Activated naive CD8-positive, alpha-beta T cell (primary cell): ENCODE data around the gene DPRX.
"Not testable (repeated sequence)": the region's sequence is repeated elsewhere in the genome, so short reads cannot be mapped to it uniquely, and the experiment has no call there.

ENCODE experiments used
- H3K27ac Mint-ChIP-seq: one replicate; pipeline ENCODE4 v1.8.0; 2021; ENCODE audit warnings: mixed read lengths
- H3K27me3 Mint-ChIP-seq: one replicate; pipeline ENCODE4 v1.8.0; 2021; ENCODE audit warnings: mixed read lengths
- H3K36me3 Mint-ChIP-seq: one replicate; pipeline ENCODE4 v1.8.0; 2021; ENCODE audit warnings: mixed read lengths
- H3K4me1 Mint-ChIP-seq: one replicate; pipeline ENCODE4 v1.8.0; 2021; ENCODE audit warnings: low read depth, mixed read lengths
- H3K4me3 Mint-ChIP-seq: one replicate; pipeline ENCODE4 v1.8.0; 2021; ENCODE audit warnings: mild to moderate bottlenecking, mixed read lengths
- H3K9me3 Mint-ChIP-seq: one replicate; pipeline ENCODE4 v1.8.0; 2021; ENCODE audit warnings: low read depth, mixed read lengths

DPRX gene

DNA sequence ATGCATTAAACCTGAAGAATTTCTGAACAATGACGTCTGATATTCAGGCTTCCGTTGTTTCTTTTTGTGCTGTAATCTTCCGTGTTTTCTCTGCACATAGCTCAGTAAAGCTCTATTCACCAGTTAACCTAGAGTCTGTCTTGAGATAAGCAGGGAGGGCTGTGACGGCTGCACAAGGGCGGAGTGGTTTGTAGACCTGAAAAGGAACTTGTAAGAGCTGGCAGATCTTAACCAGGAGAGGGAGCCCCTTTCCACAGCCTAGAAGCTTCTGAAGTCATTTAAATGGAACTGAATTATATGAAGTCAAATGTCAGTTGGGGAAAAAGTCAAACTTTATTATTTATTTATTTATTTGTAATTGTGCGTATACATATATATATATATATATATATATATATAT lies 27.5 kb downstream of the DPRX start:
- no peak overlapping the region for H3K4me3 Mint-ChIP-seq
- H3K27me3 Mint-ChIP-seq: peaks cover 1% of the 10 kb centered on the region
- no peak overlapping the region for H3K27ac Mint-ChIP-seq
- no peaks in the 10 kb centered on the region for H3K4me1 Mint-ChIP-seq
- H3K36me3 Mint-ChIP-seq: peaks cover 2% of the 10 kb centered on the region
- peaks cover 11% of the 10 kb centered on the region for H3K9me3 Mint-ChIP-seq

GRCh38 chr19:53660584-53660983 lies 28.8 kb downstream of the DPRX start:
- H3K27me3 Mint-ChIP-seq: peaks cover 1% of the 10 kb centered on the region
- no peak overlapping the region for H3K4me3 Mint-ChIP-seq
- H3K9me3 Mint-ChIP-seq: peaks cover 6% of the 10 kb centered on the region
- no peak overlapping the region for H3K27ac Mint-ChIP-seq
- H3K36me3 Mint-ChIP-seq: no peaks in the 10 kb centered on the region
- no peaks in the 10 kb centered on the region for H3K4me1 Mint-ChIP-seq

DNA sequence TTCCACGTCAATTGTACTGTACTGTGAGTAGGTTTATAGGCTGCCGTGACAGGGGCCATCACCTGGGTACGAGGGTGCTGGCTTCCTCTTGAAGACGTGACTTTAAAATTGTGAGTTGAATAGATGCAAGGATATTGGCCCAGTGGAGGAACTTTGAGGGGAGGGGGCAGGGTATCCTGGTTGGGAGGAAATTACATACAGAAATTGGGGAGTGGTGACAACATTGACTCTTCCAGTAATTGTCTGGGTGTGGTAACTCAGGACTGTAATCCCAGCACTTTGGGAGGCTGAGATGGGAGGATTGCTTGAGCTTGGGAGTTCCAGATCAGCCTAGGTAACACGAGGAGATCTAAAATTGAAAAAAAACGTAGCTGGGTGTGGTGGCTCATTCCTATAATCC lies 30.4 kb downstream of the DPRX start:
- peaks cover 1% of the 10 kb centered on the region for H3K27me3 Mint-ChIP-seq
- no peaks in the 10 kb centered on the region for H3K4me1 Mint-ChIP-seq
- H3K27ac Mint-ChIP-seq: no peak overlapping the region

DNA sequence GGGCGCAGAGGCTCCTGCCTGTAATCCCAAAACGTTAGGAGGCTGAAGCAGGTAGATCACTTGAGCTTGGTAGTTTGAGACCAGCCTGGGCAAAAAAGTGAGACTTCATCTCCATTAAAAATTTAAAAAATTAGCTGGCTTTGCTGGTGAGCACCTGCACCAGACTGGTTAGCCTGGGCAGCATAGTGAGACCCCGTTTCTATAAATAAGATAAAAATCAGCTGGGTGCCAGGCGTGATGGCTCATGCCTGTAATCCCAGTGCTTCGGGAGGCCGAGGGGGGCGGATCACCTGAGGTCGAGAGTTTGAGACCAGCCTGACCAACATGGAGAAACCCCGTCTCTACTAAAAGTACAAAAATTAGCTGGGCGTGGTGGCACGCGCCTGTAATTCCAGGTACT lies 32.4 kb downstream of the DPRX start:
- Mint-ChIP-seq H3K27ac (no peak overlapping the region), H3K4me1 (no peaks in the 10 kb centered on the region), H3K4me3 (no peak overlapping the region), H3K36me3 (no peaks in the 10 kb centered on the region), H3K27me3 (peaks cover 1% of the 10 kb centered on the region), H3K9me3 (peaks cover 6% of the 10 kb centered on the region)

More for the DNA sequence above, 30.4 kb downstream of the DPRX start:
- peaks cover 6% of the 10 kb centered on the region for H3K9me3 Mint-ChIP-seq
- no peak overlapping the region for H3K4me3 Mint-ChIP-seq
- H3K36me3 Mint-ChIP-seq: no peaks in the 10 kb centered on the region

DNA sequence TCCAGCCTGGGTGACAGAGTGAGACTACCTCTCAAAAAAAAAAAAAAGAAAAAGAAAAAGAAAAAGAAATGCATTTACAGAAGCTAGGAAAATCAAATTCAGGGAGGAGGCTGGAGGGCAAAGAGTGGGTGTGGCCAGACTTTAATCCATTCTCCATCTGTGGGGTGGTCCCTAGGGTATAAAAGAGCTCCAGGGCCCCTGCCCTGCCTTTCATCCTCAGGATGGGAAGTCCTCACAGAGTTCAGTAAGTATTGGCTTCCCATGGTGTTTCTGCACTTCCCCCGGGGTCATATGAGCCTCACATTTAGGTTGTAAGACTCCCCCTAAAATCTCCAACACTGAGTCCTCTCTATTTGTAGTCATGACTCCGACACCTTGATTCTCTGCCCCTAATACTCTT lies 33.0 kb downstream of the DPRX start:
- Mint-ChIP-seq H3K4me1 (no peaks in the 10 kb centered on the region), H3K4me3 (no peak overlapping the region), H3K9me3 (peaks cover 6% of the 10 kb centered on the region), H3K27me3 (peaks cover 1% of the 10 kb centered on the region), H3K27ac (no peak overlapping the region), H3K36me3 (no peaks in the 10 kb centered on the region)

DNA sequence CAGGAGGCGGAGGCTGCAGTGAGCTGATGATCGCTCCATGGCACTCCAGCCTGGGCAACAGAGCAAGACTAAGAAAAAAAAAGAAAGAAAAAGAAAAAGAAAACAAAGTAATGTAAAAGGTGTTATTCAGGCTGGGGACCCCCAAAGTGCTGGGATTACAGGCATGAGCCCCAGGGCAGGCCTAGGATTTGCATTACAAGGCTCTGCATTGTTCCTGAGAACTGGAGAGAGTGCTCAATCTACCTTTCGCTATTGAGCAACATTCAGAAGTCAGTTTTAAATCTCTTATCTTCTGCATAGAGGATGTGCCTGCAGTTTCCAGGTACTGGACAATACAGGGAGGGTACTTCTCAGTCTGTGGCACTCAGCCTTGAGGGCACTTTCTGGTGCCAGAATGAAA lies 34.5 kb downstream of the DPRX start:
- H3K4me1 Mint-ChIP-seq, H3K9me3 Mint-ChIP-seq, H3K27ac Mint-ChIP-seq, H3K27me3 Mint-ChIP-seq, H3K36me3 Mint-ChIP-seq, H3K4me3 Mint-ChIP-seq: not testable (repeated sequence)

GRCh38 chr19:53668804-53669203 lies 37.0 kb downstream of the DPRX start:
- not testable (repeated sequence) for H3K27me3 Mint-ChIP-seq, H3K36me3 Mint-ChIP-seq, H3K4me3 Mint-ChIP-seq, H3K4me1 Mint-ChIP-seq, H3K9me3 Mint-ChIP-seq, H3K27ac Mint-ChIP-seq

DNA sequence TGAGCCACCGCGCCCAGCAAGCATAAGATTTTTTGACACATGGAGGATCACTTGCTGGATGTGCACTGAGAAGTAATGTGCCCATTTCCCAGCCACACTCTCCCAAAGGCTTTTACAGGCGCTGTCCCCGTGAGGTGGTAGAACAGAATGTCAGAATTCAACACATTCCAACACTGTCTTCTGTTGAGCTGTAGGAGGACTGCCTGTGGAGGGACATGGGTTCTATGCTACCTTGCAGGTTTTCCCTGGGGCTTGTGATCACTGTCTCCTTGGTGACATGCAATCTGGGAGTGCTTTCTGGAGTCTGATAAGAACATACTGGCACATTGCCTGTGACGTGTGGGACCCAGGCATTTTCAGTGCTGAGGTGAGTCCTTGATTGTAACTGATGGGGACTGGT lies 38.5 kb downstream of the DPRX start:
- H3K27me3 Mint-ChIP-seq: no peaks in the 10 kb centered on the region
- no peaks in the 10 kb centered on the region for H3K36me3 Mint-ChIP-seq
- H3K27ac Mint-ChIP-seq: no peak overlapping the region
- H3K9me3 Mint-ChIP-seq: no peaks in the 10 kb centered on the region
- no peak overlapping the region for H3K4me3 Mint-ChIP-seq
- H3K4me1 Mint-ChIP-seq: no peaks in the 10 kb centered on the region

DNA sequence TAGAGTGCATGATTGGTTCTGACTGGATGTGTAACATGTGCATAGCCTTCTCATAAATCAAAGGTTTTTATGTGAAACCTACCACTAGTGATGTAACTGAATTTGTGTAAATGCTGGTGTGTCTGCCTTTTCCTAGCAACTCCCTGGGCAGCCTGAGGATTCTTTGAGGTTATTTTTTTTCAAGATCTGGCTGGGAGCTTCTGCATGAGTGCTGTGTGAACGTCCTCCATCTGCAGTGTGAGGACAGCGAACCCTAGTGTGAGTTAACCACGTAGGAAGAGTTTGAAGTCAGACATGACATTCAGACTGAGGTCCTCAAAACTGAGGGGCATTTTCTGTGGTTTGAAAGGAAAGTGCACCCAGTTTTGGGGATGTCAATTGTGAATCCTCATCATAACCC lies 39.9 kb downstream of the DPRX start:
- Mint-ChIP-seq H3K4me1 (no peaks in the 10 kb centered on the region), H3K4me3 (no peak overlapping the region), H3K27ac (no peak overlapping the region), H3K36me3 (no peaks in the 10 kb centered on the region), H3K27me3 (no peaks in the 10 kb centered on the region), H3K9me3 (no peaks in the 10 kb centered on the region)
